Adipocyte (in vitro differentiated cells): ENCODE data around the gene NCKAP5.
"Not testable (repeated sequence)": the region's sequence is repeated elsewhere in the genome, so short reads cannot be mapped to it uniquely, and the experiment has no call there.

Source experiments
- DNase-seq: peaks from one replicate; pipeline ENCODE4 v3.0.0-alpha.2; 2015; ENCODE audit warnings: low read depth
- H3K27me3 ChIP-seq: replicated peaks from 2 replicates; pipeline ENCODE4 v1.7.0; 2013; ENCODE audit warnings: mild to moderate bottlenecking, low read length, moderate library complexity; ENCODE audit not compliant: control insufficient read depth, insufficient read depth
- H3K36me3 ChIP-seq: 2 replicates; pipeline ENCODE4 v1.7.0; 2013; ENCODE audit warnings: low read length, mild to moderate bottlenecking, moderate library complexity; ENCODE audit not compliant: control insufficient read depth, insufficient read depth, severe bottlenecking
- H3K4me1 ChIP-seq: 2 replicates; pipeline ENCODE4 v1.7.0; 2013; ENCODE audit warnings: mild to moderate bottlenecking, low read length, moderate library complexity; ENCODE audit not compliant: control insufficient read depth, insufficient read depth
- H3K4me3 ChIP-seq: 2 replicates; pipeline ENCODE4 v1.7.0; 2013; ENCODE audit warnings: mild to moderate bottlenecking, low read length, moderate library complexity
- H3K9ac ChIP-seq: 2 replicates; pipeline ENCODE4 v1.7.0; 2013; ENCODE audit warnings: mild to moderate bottlenecking, low read length, moderate library complexity
- H3K9me3 ChIP-seq: 2 replicates; pipeline ENCODE4 v1.7.0; 2013; ENCODE audit warnings: mild to moderate bottlenecking, low read length, moderate library complexity; ENCODE audit not compliant: control insufficient read depth

The NCKAP5 gene

GRCh38 chr2:133223226-133223625 is 345.0 kb downstream of the NCKAP5 start:
- Histone ChIP-seq H3K9me3 (no peaks in the 10 kb centered on the region), H3K27me3 (no peaks in the 10 kb centered on the region), H3K4me3 (no peak overlapping the region), H3K9ac (no peak overlapping the region), H3K4me1 (no peaks in the 10 kb centered on the region), H3K36me3 (no peaks in the 10 kb centered on the region)
- DNase-seq, result no peak

GRCh38 chr2:133221398-133221797 is 346.9 kb downstream of the NCKAP5 start:
- Histone ChIP-seq H3K36me3 (no peaks in the 10 kb centered on the region), H3K9ac (no peak overlapping the region), H3K4me3 (no peak overlapping the region), H3K4me1 (no peaks in the 10 kb centered on the region), H3K9me3 (no peaks in the 10 kb centered on the region), H3K27me3 (no peaks in the 10 kb centered on the region)
- no peak for DNase-seq

GRCh38 chr2:133218204-133218603 is 350.1 kb downstream of the NCKAP5 start:
- no peak for DNase-seq
- H3K36me3 ChIP-seq, result no peaks in the 10 kb centered on the region
- H3K9me3 ChIP-seq, result no peaks in the 10 kb centered on the region
- no peak overlapping the region for H3K4me3 ChIP-seq
- H3K27me3 ChIP-seq, result no peaks in the 10 kb centered on the region
- H3K4me1 ChIP-seq, result no peaks in the 10 kb centered on the region
- H3K9ac ChIP-seq, result no peak overlapping the region

DNA sequence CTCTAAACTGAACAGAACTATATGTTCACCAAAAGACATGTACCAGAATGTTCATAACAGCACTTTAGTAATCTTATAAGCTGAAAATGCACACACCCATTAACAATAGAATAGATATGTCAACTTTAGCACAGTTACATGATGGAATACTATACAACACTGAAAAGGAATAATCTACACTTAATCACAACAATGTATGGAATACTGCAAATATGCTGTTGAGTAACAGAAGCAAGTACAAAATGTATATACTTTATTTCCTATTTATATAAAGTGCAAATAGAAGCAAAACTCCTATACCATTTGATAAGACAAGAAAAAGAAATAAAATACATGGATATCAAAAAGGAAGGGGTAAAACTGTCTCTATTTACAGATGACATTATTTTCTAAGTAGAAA is 352.8 kb downstream of the NCKAP5 start:
- H3K4me3 ChIP-seq, result no peak overlapping the region
- H3K27me3 ChIP-seq, result no peaks in the 10 kb centered on the region
- no peak overlapping the region for H3K9ac ChIP-seq
- no peak for DNase-seq
- no peaks in the 10 kb centered on the region for H3K36me3 ChIP-seq
- no peaks in the 10 kb centered on the region for H3K4me1 ChIP-seq
- no peaks in the 10 kb centered on the region for H3K9me3 ChIP-seq

DNA sequence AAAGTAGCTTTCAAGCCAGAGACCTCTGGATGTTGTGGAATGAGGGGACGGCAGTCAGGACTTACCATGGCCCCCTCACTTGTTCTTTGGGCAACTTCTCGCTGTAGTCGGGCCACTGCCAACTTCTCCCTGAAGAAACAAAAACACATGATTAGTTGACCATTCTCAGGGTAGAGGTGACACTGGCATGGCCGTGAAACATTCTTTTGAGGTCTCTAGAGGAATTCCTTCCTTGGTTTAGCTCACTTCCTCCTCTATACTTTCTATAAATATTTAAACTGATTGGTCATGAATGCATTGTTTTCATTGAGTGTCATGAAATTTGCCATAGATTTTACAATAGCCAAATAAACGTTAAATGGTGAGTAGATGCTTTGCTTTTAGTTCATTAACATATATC is 354.6 kb downstream of the NCKAP5 start:
- Histone ChIP-seq H3K36me3 (no peaks in the 10 kb centered on the region), H3K4me3 (no peak overlapping the region), H3K9ac (no peak overlapping the region), H3K4me1 (no peaks in the 10 kb centered on the region), H3K27me3 (no peaks in the 10 kb centered on the region), H3K9me3 (no peaks in the 10 kb centered on the region)
- DNase-seq, result no peak

DNA sequence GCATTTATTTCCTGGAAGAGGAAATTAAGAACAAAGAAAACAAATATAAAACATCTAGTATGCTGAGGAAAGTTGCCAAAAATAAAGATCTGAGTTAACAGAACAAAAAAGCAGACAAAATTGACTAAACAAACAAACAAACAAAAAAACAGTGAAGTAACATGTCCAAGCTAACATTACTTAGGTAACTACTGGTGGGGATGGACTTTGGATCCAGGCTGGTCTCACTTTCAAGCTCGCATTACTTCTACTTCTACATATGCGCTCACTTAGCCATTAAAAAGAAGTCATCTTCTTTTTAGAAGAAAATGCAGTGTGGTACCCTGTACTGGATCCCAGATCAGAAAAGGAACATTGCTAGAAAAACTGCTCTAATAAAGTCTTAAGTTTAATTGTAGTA is 358.9 kb downstream of the NCKAP5 start:
- Histone ChIP-seq H3K4me3 (no peak overlapping the region), H3K4me1 (no peaks in the 10 kb centered on the region), H3K27me3 (no peaks in the 10 kb centered on the region), H3K9ac (no peak overlapping the region), H3K9me3 (peaks cover 6% of the 10 kb centered on the region), H3K36me3 (no peaks in the 10 kb centered on the region)
- no peak for DNase-seq

- not testable (repeated sequence) for H3K9ac ChIP-seq, H3K4me3 ChIP-seq, DNase-seq, H3K4me1 ChIP-seq, H3K36me3 ChIP-seq, H3K9me3 ChIP-seq, H3K27me3 ChIP-seq
Observed at GRCh38 chr2:133206666-133207065, 361.6 kb downstream of the NCKAP5 start.

DNA sequence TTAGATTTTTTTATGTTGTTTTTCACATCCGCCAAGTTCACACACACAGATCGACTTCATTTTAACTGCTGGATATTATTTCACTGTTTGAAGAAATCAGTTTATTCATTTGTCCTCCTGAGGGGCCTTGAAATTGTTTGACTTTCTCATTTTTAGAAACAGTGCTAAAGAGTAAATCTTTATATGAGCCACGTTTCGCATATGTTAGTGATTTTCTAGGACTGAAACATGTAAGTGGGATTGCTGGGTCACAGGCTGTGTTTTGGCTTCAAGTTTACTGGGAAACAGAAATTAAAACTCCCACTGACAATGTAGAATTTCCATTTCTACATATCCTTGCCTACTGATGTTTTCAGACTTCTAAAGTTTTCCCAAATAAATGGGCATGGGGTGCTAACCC is 363.8 kb downstream of the NCKAP5 start:
- H3K36me3 ChIP-seq, result no peaks in the 10 kb centered on the region
- H3K9me3 ChIP-seq, result peaks cover 6% of the 10 kb centered on the region
- no peaks in the 10 kb centered on the region for H3K27me3 ChIP-seq
- peaks cover 8% of the 10 kb centered on the region for H3K4me1 ChIP-seq
- no peak overlapping the region for H3K4me3 ChIP-seq
- H3K9ac ChIP-seq, result no peak overlapping the region
- DNase-seq, result no peak

DNA sequence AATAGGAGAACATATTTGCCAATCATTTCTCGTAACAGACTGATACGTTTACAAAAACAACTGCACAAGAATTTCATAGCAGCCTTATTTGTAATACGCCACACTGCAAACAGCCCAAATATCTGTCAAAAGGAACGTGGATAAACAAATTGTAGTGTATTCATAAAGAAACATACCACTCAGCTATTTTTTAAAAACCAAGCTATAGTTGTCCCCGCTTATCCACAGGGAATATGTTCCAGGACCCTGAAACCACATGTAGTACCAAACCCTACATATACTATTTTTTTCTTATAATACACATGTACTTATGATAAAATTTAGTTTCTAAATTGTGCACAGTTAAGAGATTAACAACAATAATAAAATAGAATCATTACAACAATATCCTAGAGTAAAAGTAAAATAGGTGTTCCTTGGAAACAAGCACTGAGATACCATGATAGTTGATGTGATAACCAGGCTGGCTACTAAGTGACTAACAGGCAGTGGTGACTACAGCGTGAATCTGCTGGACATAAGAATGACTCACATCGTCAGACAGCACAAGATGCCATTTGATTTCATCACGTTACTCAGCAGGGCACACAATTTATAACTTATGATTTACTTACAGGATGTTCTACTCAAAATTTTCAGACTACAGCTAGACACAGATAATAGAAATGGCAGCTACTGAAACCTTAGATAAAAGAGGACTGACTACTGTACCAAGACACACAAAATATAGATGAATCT is 367.4 kb downstream of the NCKAP5 start:
- no peak overlapping the region for H3K9ac ChIP-seq
- peak overlapping the region; percentile 14 for H3K4me3 ChIP-seq
- H3K36me3 ChIP-seq, result no peaks in the 10 kb centered on the region
- peak; percentile 81 for DNase-seq
- no peaks in the 10 kb centered on the region for H3K27me3 ChIP-seq
- no peaks in the 10 kb centered on the region for H3K9me3 ChIP-seq
- peaks cover 16% of the 10 kb centered on the region for H3K4me1 ChIP-seq

GRCh38 chr2:133198678-133199077 is 369.6 kb downstream of the NCKAP5 start:
- peak; percentile 10 for DNase-seq
- Histone ChIP-seq H3K4me3 (no peak overlapping the region), H3K27me3 (no peaks in the 10 kb centered on the region), H3K9me3 (no peaks in the 10 kb centered on the region), H3K36me3 (no peaks in the 10 kb centered on the region), H3K4me1 (peaks cover 16% of the 10 kb centered on the region), H3K9ac (no peak overlapping the region)

DNA sequence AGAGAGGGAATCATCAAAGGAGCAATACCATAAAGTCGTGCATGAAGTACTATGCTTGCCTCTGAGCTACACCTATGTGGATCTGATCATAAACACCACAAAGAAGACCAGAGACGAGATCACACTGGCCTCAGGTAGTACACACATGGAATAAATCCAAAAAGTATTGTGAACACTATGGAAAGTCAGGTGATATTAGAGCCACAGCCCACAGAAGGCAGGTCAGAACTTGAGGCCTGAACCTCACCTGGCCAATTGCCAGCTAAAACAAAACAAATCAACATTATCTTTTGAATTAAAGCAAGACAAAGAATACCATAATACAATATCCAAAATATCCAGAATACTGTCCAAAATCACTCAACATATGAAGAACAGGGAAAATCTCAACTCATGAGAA is 371.1 kb downstream of the NCKAP5 start:
- DNase-seq, result no peak
- Histone ChIP-seq H3K9me3 (no peaks in the 10 kb centered on the region), H3K4me3 (no peak overlapping the region), H3K27me3 (no peaks in the 10 kb centered on the region), H3K4me1 (peaks cover 16% of the 10 kb centered on the region), H3K9ac (no peak overlapping the region), H3K36me3 (no peaks in the 10 kb centered on the region)

DNA sequence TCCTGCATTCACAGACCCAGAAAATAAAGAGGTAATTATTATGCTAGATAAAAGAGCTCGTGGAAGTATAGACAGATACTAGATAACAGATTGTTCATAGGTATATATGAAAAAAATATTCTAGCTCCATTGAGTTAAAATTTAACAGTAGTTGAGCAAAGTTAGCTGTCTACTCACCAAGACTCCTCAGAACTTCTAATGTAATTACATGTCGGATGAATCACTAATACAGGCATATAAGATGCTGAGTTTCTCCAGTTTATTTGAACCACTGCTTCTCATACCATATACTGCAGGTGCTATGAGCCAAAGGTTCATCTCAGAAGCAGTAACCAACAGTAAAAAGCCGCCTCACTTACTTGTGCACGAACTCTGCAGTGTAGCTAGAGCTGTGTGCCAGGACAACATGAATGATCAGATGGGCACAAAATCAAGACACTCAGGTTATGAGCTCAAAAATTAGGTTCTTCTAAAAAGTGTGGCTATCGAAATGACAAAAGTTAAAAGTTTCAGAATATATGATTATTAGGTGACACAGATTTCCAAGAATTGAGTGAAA is 373.4 kb downstream of the NCKAP5 start:
- H3K9me3 ChIP-seq, result no peaks in the 10 kb centered on the region
- no peak overlapping the region for H3K9ac ChIP-seq
- no peaks in the 10 kb centered on the region for H3K27me3 ChIP-seq
- no peak for DNase-seq
- H3K4me3 ChIP-seq, result no peak overlapping the region
- no peaks in the 10 kb centered on the region for H3K36me3 ChIP-seq
- H3K4me1 ChIP-seq, result peaks cover 8% of the 10 kb centered on the region
